CD4-positive, alpha-beta T cell treated with Interleukin-4 for 4 hours (primary cell): Measurements from ENCODE around the gene FRRS1L.

Experiments
- DNase-seq: peaks from one replicate; pipeline ENCODE4 v3.0.0-alpha.2; 2020

FRRS1L gene, protein sequence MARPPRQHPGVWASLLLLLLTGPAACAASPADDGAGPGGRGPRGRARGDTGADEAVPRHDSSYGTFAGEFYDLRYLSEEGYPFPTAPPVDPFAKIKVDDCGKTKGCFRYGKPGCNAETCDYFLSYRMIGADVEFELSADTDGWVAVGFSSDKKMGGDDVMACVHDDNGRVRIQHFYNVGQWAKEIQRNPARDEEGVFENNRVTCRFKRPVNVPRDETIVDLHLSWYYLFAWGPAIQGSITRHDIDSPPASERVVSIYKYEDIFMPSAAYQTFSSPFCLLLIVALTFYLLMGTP

DNA sequence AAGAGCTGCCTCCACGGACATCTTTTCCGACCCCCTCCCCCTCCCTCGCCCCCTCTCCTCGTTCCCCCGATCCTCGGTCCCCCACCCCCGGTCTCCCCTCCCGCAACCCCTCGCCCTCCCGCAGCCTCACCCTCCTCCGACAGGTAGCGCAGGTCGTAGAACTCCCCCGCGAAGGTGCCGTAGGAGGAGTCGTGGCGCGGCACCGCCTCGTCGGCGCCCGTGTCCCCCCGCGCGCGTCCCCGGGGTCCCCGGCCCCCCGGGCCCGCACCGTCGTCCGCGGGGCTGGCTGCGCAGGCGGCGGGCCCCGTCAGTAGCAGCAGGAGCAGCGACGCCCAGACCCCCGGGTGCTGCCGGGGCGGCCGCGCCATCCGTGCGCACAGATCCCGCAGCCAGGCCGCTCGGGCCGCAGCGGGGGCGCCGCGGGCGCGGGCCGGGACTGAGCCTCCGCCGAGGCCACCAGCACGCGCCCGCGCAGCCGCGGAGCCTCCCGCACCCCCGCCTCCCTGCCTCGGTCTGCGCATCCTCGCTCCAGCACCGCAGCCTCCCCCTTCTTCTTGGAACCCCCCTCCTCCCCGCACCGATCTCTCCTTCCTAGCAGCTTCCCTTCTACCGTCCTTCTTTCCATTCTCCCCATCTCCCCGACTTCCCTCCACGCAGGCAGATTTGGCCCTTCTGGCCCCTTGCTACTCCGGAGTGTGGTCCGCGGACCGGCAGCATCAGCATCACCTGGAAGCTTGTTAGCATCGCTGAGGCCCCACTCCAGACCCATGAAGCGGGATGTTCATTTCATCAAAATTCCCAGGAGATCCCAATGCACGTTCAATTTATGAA, at the start of gene FRRS1L:
TSS of gene FRRS1L (minus strand) at position 479 of the 831 bp plus-strand sequence. CDS start at position 368, 111 bp downstream.
- DNase-seq: no peak

DNA sequence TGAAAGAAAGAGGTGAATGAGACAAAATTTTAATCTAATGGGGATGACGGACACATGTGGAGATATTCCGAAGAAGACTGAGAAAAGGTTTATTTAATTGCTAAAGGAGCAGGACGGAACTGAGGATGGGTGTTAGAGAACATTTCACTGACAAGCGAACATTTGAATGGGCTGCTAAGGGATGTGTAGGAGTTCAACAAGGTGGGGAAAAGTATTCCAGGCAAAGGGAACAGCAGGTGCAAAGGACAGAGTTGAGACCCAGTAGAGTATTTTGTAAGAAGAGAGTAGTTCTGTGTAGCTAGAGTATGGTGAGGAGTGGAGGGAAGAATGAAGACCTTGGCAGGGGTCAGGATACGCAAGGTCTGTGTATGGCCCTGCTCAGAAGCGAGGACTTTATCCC, 47.4 kb upstream of the FRRS1L start:
- DNase-seq: no peak

DNA sequence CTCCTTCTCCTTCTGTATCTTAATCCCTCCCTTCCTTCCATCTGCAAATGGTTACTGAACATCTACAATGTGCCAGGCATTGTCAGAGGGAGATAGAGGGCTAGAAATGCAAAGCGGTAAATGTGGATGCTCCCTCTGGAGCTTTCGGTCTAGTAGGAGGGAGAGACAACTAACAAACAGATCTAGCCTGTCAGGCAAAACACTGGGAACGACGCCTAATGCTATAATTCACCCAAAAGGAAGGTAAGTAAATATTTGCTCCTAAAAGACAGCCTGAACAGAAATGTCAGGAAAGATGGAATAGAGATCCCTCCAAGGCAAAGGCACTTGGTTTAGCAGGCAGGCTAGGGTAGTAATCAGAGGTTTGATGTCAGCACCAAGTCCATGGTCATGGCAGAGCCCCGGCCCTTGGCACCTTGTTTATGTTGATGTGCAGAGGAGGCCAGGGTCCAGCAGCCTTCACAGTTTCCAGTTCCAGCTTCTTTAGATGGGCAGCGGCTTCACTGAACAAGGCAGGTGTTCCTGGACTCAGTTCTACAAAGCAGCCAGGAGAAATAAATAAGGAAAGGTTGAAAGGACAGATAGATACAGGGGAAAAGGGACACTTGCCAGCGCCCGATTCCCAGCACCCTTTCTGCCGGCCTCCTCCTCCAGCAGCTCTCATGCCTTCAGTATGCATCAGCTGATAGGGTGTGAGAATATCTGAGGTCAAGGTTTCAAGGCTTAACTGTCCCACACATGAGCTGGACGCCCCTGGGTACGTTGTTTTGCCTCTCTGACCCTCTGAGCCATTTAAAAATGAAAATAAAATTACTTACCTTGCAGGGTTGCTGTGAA, 46.5 kb upstream of the FRRS1L start:
- DNase-seq: no peak

DNA sequence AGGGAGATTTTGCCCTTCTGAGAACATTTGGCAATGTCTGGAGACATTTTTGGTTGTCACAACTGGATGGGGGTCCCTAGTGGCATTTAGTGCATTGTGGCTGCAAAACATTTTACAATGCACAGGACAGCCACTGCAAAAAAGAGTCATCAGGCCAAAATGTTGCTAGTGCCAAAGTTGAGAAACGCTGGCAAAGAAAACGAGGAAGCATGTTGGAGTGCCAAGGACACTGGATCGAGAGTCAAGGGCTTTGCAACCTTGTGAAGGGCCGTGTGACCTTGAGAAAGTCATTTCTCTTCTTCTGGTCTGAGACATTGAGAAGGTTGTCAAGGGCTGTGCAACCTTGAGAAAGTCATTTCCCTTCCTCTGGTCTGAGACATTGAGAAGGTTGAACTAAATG, 45.7 kb upstream of the FRRS1L start:
- DNase-seq: no peak

DNA sequence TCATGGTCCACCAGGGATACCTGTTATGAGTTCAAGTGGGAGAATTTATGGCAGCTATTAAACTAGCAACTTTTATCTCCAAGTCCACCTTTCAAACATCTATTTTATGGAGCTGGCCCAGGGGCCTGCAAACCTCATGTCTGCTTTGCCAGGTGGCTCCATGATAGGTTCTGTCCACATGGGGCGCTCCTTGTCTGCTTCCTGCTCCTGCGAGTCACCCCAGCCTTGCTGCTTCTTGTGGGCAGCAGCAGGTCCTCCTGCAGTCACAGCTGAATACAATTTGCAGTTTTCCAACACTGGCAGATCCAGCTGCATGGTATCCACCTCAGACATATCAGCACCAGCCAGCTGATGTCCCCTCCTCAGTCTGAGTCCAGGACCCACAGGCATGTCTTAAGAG, 39.6 kb upstream of the FRRS1L start:
- DNase-seq: no peak

DNA sequence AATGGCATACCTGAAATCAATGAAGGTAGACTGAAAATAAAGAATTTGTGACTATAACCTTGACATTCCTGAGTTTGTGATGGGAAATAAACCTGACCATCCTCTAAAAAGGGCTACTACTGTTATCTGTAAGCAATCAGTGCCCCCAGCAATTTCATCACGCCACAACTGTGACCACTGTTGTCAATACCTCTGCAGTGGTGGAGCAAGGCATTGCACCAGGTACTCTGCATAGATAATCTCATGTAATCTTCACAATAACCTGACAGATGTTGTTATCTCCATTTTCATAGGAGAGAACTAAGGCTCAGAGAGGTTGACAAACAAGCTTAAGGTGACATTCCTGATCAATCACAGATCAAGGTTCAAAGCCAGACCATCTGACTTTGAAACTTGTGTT, 38.5 kb upstream of the FRRS1L start:
- no peak for DNase-seq

DNA sequence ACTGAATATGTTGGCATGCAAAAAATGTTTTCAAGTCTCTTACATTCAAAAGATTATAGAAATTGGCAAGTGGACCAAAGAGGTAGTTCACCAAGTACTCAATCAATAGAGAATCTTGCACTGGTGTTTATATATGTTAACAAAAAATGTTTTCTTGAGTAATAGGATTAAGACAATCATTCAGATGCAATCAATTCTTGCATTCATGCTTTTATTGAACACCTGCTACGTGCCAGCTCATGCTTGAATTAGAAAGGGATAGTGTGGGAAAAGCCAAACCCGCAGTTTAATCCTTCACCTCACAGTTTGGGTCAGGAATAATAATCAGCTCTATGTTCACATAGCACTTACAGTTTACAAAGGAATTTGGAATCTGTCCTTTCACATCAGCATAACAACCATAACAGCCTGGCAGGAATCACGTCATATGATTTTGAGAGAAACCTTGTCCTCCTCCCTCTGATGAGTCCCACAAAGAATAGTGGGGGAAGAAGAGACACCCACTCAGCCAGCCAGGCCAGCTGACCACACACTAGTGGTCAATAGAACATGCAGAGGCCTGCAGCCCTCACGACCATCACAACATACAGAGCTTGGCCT, 36.8 kb upstream of the FRRS1L start:
- DNase-seq: no peak

DNA sequence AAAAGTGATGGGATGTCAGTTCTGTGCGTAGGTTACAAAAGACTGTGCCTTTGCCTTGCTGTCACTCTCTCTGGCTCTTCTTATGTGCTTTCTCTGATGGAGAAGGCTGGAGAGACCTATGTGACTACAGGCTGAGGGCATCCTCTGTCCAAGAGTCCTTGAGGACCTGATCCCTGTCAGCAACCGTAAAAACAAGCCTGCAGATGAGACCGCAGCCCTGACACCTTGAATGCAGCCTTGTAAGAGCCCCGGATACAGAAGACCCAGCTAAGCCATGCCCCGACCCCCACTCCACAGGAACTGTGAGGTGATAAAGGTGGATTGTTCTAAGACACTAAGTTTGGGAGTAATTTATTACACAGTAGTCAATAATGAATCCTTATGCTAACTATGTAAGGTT, 32.6 kb upstream of the FRRS1L start:
- no peak for DNase-seq

DNA sequence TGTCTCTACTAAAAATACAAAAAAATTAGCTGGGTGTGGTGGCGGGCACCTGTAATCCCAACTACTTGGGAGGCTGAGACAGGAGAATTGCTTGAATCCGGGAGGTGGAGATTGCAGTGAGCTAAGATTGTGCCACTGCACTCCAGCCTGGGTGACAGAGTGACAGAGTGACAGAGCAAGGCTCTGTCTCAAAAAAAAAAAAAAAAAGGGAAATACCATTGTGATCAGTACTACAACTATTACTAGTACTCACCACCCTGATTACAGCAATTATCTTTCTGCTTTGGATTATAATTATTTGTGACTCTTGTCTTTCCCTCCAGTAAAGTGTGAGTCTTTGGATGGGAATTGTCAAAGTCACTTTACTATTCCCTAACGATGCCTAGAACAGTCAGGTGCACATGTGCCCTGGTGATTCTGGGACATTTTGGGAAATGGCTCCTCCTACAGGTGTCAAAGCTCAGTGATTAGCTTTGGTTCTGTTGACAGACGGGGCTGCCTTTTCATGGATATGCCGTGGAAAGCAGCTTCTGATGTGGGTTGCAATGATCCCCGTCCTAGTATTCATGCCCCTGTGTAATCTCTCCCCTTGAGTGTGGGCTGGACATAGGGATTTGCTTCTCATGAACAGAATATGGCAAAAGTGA, 31.8 kb upstream of the FRRS1L start:
- DNase-seq: no peak

DNA sequence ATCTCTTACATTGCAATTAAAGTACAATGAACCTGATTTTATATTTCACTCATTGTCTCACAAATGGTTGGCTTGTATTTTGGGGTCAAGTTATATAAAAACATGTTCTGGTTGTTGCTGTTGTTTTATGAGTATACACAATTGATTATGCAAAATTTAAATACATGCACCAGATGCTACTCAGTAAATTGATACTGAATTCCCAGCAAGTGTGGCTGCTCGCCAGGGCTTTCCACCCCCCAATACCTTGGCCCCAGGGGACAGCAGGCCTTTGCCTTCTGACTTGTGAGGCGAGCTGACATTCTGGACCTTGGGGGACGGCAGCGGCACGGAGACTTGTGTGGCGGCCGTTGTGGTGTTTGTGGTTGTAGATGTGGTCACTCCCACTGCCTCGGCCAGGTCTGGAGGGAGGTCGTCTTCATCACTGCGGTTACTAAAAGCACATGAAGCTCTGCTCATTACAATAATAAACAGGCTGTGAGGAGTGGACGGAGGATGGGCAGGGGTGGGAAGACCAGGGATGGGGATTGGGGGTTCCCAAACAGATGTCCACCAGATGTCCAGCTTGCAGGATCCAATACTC, 27.0 kb upstream of the FRRS1L start:
- no peak for DNase-seq

DNA sequence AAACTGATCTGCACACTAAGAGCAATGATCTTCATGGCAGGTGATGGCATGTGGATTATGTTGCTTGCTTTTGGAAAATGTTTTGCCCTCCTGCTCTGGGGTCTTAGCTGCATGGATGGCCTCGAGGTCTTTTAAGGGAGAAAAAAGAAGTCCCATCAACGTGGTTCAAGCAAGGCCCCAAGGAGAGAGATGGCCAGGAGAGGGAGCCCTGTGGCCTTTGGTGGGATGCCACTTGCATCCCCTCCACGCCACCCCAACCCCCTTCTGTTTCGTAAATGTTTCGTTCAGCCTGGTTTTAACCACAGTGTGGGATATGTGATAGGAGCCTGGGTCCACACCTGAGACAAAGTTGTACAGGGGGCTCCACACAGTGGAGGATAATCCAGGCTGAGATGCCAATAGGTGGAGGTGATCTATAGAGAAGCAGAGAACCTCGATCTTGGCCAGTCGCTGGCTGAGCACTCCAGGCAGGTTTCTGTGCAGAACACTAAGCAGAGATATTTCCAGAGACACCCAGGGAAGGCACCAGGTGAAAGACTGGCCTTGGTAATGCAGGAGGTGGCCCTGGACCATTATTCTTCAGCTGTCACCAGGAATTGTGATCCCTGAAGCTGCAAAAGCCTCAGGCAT, 25.8 kb upstream of the FRRS1L start:
- no peak for DNase-seq

DNA sequence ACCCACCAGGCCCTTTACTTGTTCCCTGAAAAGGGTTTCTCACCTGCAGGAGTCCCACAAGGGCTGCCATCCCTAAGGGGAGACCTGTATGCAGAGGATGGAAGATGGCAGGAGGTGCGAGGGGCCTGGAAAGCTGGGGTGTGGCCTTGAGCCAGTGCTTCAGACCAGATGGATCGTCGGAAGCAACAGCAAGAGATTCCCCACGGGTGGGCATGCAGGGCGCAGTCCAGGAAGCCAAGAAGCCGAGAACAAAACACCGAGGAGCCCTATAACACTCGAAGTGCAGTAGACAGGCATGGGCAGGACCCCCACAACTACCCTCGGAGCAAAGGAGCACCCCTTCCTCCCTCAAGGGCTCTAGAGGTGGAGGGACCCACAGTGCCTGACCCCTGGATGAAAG, 24.7 kb upstream of the FRRS1L start:
- no peak for DNase-seq

DNA sequence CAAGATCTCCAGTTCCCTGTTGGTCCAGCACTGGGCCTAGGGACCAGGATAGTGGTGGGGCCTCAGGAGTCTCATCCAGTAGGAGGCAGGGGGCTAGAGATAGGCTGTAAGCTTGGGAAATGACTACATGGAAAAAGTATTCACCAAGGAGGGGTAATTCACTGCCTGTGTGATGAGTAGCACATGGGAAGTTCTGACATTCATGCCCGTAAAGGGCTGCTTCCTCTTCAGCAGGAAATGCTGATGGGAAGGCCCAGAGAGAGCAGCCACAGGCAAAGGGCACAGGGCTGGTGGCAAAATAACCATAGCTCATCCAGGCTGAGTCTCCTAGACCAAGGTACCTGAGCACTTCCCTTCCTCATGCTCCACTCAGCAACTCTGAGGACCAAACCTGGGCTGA, 23.1 kb upstream of the FRRS1L start:
- no peak for DNase-seq

DNA sequence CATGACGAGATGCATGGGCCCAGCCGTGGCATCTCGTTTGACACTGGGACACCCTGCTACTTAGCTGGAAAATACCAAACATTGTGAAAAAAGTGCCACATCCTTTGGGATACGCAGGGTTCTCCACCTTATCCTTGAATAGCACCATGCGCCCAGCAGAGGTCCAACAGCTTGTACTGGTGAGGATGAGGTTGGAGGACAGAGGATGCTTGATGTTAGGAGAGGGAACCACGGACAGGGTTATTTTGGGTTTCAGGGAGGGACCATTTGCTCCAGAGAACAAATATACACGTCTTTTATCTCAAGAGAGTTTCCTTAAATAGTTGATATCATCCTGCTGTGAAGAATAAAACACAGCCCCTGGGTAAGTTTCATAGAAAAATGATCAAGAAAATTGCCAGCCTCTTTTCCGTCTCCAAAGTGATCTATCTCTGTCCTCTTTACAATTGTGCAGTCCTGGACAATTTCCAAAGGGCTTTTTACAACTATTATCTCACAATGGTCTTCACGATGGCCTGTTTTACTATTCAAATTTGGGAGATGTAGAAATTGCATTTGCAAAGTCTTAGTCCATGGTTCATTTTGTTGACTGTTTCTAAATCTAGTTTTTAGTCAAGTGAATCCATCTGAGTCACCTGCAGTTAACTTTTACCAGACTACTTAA, 19.9 kb upstream of the FRRS1L start:
- DNase-seq: no peak

DNA sequence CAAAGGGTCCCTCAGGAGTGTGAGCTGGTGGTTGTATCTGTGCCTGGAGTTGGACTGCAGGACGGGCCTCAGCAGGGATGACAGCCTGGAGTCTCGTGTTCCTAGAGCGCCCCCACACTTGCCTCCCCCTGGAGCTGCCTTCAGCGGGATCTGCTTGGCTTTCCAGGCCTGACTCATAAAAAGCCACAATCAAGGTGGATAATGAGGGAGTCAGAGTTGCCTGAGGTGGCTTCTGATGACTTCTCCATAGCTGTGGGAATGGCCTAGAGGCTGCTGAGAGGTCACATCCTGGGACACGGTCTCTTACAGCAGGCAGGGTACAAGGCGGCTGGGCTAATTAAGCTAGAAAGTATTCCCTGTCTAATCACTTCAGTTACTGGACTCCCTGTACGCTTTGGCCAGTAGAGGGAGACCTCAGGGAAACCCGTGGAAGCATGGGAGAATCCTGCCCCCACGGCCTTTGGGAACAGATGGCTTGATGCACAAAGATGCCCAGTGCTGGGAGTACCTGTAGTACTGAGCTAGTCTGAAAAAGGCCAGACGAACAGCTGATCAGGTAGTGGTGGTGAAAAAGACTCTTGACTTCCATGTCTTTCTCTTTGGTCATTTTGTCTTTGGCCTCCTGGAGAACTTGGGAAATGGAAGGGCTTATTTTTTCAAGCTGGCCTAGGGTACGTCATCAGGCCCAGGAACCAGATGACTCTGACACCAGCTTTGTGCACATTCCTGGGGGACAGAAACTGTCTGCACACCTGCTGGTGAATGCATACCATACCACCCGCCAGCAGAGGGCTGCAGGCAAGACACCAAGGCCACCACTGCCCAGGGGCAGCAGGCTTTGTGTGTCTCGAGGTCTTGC, 16.1 kb upstream of the FRRS1L start:
- no peak for DNase-seq

DNA sequence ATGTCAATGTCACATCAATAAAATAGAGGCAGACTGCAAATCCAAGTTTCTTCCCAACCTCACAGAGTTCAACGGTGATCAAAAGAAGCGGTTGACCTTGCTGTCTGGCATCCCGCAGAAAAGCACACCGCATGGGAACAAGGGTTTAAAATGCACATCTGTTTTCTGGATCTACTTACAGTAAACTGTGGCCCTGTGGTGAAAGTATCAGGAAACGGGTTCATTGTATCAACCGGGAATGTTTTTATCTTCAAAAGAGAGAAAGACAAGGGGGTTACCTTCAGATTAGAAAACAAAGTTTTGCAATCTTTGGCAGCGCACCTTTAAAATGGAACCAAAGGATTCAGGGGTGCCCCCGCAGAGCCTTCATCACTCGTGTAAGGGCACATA, 15.5 kb upstream of the FRRS1L start:
- DNase-seq: no peak

DNA sequence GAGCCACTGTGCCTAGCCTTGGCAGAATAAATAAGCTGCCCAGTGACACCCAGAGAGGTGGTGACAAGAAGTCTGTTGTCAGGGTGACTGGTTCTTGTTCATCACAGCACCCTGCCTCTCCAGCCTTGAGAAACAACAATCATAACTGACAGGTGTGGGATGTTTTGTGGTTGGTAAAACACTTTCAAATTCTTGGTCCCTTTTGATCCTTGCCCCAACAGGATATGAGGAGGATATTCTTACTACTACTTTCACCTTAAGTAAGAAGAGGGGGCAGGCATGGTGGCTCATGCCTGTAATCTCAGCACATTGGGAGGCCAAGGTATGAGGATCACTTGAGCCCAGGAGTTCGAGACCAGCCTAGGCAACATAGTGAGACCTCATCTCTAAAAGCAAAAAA, 14.2 kb upstream of the FRRS1L start:
- peak; percentile 15 for DNase-seq

DNA sequence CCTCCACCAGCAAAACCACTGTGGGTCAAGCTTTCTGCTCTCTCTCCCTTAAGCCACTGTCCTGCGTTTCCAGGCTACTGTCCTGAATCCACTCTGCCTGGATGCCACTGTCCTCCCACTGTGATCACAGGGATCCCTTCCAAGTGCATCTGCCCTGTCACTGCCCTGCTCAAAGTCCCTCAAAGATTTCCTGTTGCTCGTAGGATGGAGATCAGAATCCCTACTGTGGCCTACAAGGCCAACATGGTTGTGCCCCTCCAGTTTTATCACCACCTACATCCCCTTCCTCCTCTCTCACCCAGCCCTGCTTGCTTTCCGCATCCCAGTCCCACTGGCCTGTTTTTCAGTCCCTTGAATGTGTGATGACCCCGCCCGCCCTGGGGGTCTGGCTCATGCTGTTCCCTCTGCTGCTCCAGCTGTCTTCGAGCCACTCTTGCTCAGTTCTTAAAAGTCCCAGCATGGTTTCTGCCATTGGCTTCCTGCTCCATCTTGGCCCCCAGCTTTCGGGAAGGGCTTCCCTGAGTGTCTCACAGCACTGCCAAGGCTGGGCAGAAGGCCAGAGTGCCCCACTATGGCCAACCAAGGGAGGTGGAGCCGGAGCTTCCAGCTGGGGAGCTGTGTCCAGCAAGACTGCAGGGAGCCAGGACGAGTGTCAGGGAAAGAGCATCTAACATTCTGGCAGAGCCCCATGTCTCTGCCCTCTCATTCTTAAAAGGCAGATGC, 12.9 kb upstream of the FRRS1L start:
- no peak for DNase-seq

DNA sequence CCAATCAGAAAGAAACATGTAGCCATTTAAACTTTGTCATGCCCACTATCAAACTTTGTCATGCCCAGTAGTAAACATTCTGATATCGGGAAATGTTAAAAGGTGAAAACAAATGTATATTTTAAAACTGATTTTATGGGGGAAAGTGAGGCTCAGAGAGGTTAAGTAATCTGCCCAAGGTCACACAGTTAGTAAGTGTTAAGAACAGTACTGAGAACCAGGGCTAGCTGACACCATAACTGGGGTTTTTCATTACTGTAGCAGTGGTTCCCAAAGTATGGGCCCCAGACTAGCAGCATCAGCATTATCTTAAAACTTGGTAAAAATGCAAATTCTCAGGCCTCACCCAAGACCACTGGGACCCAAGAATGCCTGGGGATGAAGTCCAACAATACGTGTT, 9.9 kb upstream of the FRRS1L start:
- no peak for DNase-seq

DNA sequence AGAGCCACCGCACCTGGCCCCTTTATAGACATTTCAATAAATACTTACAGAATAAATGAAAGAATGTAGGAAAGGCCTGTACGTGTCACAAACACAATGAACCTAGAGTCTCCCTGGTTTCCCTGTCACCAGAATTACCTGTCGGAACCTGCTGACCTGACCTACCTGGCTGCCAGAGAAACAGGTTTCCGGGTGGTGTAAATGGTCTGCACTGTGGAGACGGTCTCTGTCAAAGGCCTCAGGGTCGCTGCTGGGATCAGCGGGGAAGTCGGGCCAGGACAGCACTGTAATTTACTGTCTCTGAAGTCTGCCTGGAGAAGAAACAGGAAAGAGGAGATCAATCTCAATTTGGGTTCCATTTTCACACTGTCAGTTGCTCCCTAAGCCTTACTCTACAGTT, 9.3 kb upstream of the FRRS1L start:
- DNase-seq: no peak
